ENCODE results near the gene ID4.

Gene ID4

GRCh38 chr6:19873031-19873430 is 35.9 kb downstream of the ID4 start:
- H3K4me3 ChIP-seq (ENCODE audit: low read depth, low read length) = no peak overlapping the region
- TF ChIP-seq CTCF (IDR thresholded peaks at IDR 0.05; ENCODE audit: low read depth, low read length) = no peak

- TF ChIP-seq CTCF (IDR thresholded peaks at IDR 0.05; ENCODE audit: low read depth, low read length) = no peak
- H3K4me3 ChIP-seq (ENCODE audit: low read depth, low read length) = no peak overlapping the region
Measured at GRCh38 chr6:19876672-19877071, 39.5 kb downstream of the ID4 start.

- H3K4me3 ChIP-seq (ENCODE audit: low read depth, low read length) = no peak overlapping the region
- no peak for TF ChIP-seq CTCF (IDR thresholded peaks at IDR 0.05; ENCODE audit: low read depth, low read length)
Measured at GRCh38 chr6:19879663-19880062, 42.5 kb downstream of the ID4 start.

- no peak overlapping the region for H3K4me3 ChIP-seq (ENCODE audit: low read depth, low read length)
- TF ChIP-seq CTCF (IDR thresholded peaks at IDR 0.05; ENCODE audit: low read depth, low read length) = no peak
Measured at GRCh38 chr6:19880066-19880465, 42.9 kb downstream of the ID4 start.

- TF ChIP-seq CTCF (IDR thresholded peaks at IDR 0.05; ENCODE audit: low read depth, low read length) = no peak
- H3K4me3 ChIP-seq (ENCODE audit: low read depth, low read length) = no peak overlapping the region
Measured at GRCh38 chr6:19891451-19891850, 54.3 kb downstream of the ID4 start.
